ENCODE results near the gene ZNF496. TPM values are rescaled to one million over a fixed set of nuclear protein-coding genes. Genes with fewer than 3 reads are reported as not detected.
A peak's percentile ranks its signal among the peaks of the same experiment; 100 is the strongest.
"Not testable (repeated sequence)": the region's sequence is repeated elsewhere in the genome, so short reads cannot be mapped to it uniquely, and the experiment has no call there.

The ZNF496 gene
- total RNA-seq, result 13.8 and 14.8 TPM in 2 replicates

- Mint-ChIP-seq H3K27me3 (ENCODE audit: insufficient read depth) (no peaks in the 10 kb centered on the region), H3K9me3 (no peaks in the 10 kb centered on the region), H3K36me3 (ENCODE audit: low read depth) (peaks cover 8% of the 10 kb centered on the region), H3K4me3 (peak within 1 kb of the TSS; percentile 92), H3K4me1 (ENCODE audit: low read depth) (peaks cover 18% of the 10 kb centered on the region), H3K27ac (peak within 1 kb of the TSS; percentile 90)
- intact Hi-C loops (cut with micrococcal nuclease), result loop anchor here (1.0 to 10.0 kb wide), 8 partner anchors 9 to 767 kb away; partner anchors contain the start of genes AHCTF1, CNST, TFB2M and ZNF669
- DNase-seq (ENCODE audit: low spot score), result peak; percentile 32
These were observed at the start of gene ZNF496 for GRCh38 chr1:247331525-247332214. Gene ZNF496 (minus strand): TSS chr1:247331867. CDS start chr1:247329578, 2,289 bp downstream.

GRCh38 chr1:247378334-247379073 lies 46.8 kb upstream of the ZNF496 start:
- no peak overlapping the region for H3K27ac Mint-ChIP-seq
- no peaks in the 10 kb centered on the region for H3K4me1 Mint-ChIP-seq (ENCODE audit: low read depth)
- no peak for DNase-seq (ENCODE audit: low spot score)
- no peaks in the 10 kb centered on the region for H3K36me3 Mint-ChIP-seq (ENCODE audit: low read depth)
- H3K9me3 Mint-ChIP-seq, result no peaks in the 10 kb centered on the region
- H3K27me3 Mint-ChIP-seq (ENCODE audit: insufficient read depth), result peaks cover 13% of the 10 kb centered on the region
- no peak overlapping the region for H3K4me3 Mint-ChIP-seq
- intact Hi-C loops (cut with micrococcal nuclease), result no loop called here

- H3K4me1 Mint-ChIP-seq (ENCODE audit: low read depth); intact Hi-C loops (cut with micrococcal nuclease); H3K9me3 Mint-ChIP-seq; H3K4me3 Mint-ChIP-seq; DNase-seq (ENCODE audit: low spot score); H3K36me3 Mint-ChIP-seq (ENCODE audit: low read depth); H3K27ac Mint-ChIP-seq: not testable (repeated sequence)
- H3K27me3 Mint-ChIP-seq (ENCODE audit: insufficient read depth), result peaks cover 16% of the 10 kb centered on the region
These were observed 46.0 kb upstream of the ZNF496 start for GRCh38 chr1:247377656-247378055.

GRCh38 chr1:247376659-247377058 lies 45.0 kb upstream of the ZNF496 start:
- DNase-seq (ENCODE audit: low spot score), result no peak
- Mint-ChIP-seq H3K9me3 (no peaks in the 10 kb centered on the region), H3K27me3 (ENCODE audit: insufficient read depth) (peaks cover 17% of the 10 kb centered on the region), H3K36me3 (ENCODE audit: low read depth) (no peaks in the 10 kb centered on the region), H3K27ac (no peak overlapping the region), H3K4me3 (no peak overlapping the region), H3K4me1 (ENCODE audit: low read depth) (no peaks in the 10 kb centered on the region)
- intact Hi-C loops (cut with micrococcal nuclease), result no loop called here

DNA sequence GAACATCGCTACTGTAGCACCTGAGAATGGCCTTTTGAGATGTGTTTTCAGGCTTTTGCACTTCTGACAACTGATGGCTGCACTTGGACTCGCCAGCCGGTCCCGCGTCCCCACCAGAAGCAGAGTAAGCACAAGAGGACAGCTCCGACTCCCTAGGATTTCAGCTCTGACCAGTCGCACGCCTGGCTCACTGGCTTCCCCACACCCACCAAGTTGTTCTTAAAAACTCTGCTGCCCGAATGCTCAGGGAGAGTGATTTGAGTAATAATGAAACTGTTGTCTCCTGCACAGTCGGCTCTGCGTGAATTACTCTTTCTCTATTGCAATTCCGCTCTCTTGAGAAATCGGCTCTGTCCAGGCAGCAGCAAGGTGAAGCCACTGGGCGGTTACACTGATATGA lies 44.1 kb upstream of the ZNF496 start:
- H3K36me3 Mint-ChIP-seq (ENCODE audit: low read depth), result no peaks in the 10 kb centered on the region
- H3K27ac Mint-ChIP-seq, result no peak overlapping the region
- no peak for DNase-seq (ENCODE audit: low spot score)
- H3K27me3 Mint-ChIP-seq (ENCODE audit: insufficient read depth), result peaks cover 13% of the 10 kb centered on the region
- no peak overlapping the region for H3K4me3 Mint-ChIP-seq
- H3K4me1 Mint-ChIP-seq (ENCODE audit: low read depth), result no peaks in the 10 kb centered on the region
- intact Hi-C loops (cut with micrococcal nuclease), result no loop called here
- H3K9me3 Mint-ChIP-seq, result no peaks in the 10 kb centered on the region

- H3K4me1 Mint-ChIP-seq (ENCODE audit: low read depth); H3K27ac Mint-ChIP-seq; H3K36me3 Mint-ChIP-seq (ENCODE audit: low read depth); H3K4me3 Mint-ChIP-seq; H3K9me3 Mint-ChIP-seq; DNase-seq (ENCODE audit: low spot score): not testable (repeated sequence)
- intact Hi-C loops (cut with micrococcal nuclease), result loop anchor here (5.0 kb wide), 1 partner anchor 203 kb away; no protein-coding TSS in a partner anchor
- H3K27me3 Mint-ChIP-seq (ENCODE audit: insufficient read depth), result peaks cover 13% of the 10 kb centered on the region
These were observed 43.1 kb upstream of the ZNF496 start for GRCh38 chr1:247374651-247375334.

GRCh38 chr1:247373721-247374141 lies 42.1 kb upstream of the ZNF496 start:
- H3K4me1 Mint-ChIP-seq (ENCODE audit: low read depth), result no peaks in the 10 kb centered on the region
- no peaks in the 10 kb centered on the region for H3K36me3 Mint-ChIP-seq (ENCODE audit: low read depth)
- peak overlapping the region; percentile 35 for H3K4me3 Mint-ChIP-seq
- H3K9me3 Mint-ChIP-seq, result no peaks in the 10 kb centered on the region
- H3K27ac Mint-ChIP-seq, result no peak overlapping the region
- peaks cover 16% of the 10 kb centered on the region for H3K27me3 Mint-ChIP-seq (ENCODE audit: insufficient read depth)
- DNase-seq (ENCODE audit: low spot score), result peak; percentile 19
- intact Hi-C loops (cut with micrococcal nuclease), result loop anchor here (2.0 to 5.0 kb wide), 2 partner anchors 17 to 204 kb away; no protein-coding TSS in a partner anchor

DNA sequence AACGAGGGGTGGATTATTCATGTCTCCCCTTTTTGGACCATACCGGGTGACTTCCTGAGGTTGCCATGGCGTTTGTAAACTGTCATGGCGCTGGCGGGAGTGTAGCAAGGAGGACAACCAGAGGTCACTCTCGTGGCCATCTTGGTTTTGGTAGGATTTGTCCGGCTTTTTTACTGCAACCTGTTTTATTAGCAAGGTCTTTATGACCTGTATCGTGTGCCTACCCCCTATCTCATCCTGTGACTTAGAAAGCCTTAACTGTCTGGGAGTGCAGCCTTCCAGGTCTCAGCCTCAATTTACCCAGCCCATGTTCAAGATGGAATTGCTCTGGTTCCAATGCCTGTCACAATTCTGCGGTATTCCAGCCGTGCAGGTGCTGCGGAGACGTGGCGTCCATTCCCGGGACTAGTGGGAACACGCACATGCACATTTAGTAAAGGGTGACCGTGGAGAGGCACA lies 40.2 kb upstream of the ZNF496 start:
- H3K27me3 Mint-ChIP-seq (ENCODE audit: insufficient read depth), result peaks cover 19% of the 10 kb centered on the region
- H3K9me3 Mint-ChIP-seq, result no peaks in the 10 kb centered on the region
- H3K4me1 Mint-ChIP-seq (ENCODE audit: low read depth), result no peaks in the 10 kb centered on the region
- H3K4me3 Mint-ChIP-seq, result no peak overlapping the region
- intact Hi-C loops (cut with micrococcal nuclease), result loop anchor here (1.0 to 5.0 kb wide), 3 partner anchors 19 to 205 kb away; no protein-coding TSS in a partner anchor
- H3K36me3 Mint-ChIP-seq (ENCODE audit: low read depth), result no peaks in the 10 kb centered on the region
- no peak overlapping the region for H3K27ac Mint-ChIP-seq
- no peak for DNase-seq (ENCODE audit: low spot score)

DNA sequence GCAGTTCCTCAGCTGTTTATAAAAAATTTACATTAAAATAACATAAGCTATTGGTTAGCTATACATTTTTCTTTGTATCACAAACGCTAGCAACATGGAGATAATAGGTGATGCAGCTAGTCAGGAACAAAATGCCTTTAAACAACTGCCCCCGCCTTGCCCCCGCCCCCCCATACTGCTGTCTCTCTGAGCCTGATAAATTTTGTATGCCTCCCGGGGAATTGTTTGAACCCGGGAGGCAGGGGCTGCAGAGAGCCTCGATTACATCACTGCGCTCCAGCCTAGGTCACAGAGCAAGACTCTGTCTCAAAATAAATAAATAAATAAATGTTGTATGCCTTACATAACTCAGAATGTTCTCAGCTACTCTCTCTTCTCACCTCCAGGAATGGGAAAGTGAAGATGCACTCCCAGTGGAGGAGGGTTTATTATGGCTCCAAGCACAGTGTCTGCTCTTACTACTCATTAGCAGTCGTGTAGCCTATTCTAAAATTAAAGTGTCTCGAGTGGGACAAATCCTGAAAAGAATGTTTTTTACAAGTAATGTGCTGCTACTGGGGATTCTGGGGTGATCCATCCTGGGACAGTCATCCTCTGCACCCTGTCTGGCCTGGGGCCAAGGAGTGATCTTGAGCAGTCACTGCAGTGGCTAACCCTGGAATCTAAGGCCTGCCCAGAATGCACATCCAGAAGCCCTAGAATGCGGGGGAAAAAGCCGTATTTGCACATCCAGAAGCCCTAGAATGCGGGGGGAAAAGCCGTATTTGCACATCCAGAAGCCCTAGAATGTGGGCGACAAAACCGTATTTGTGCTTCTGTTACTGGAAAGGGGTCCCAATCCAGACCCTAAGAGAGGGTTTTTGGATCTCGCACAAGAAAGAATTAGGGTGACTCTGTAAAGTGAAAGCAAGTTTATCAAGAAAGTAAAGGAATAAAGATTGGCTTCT lies 39.4 kb upstream of the ZNF496 start:
- Mint-ChIP-seq H3K4me3 (no peak overlapping the region), H3K27me3 (ENCODE audit: insufficient read depth) (peaks cover 19% of the 10 kb centered on the region), H3K27ac (no peak overlapping the region), H3K36me3 (ENCODE audit: low read depth) (no peaks in the 10 kb centered on the region), H3K4me1 (ENCODE audit: low read depth) (no peaks in the 10 kb centered on the region), H3K9me3 (no peaks in the 10 kb centered on the region)
- intact Hi-C loops (cut with micrococcal nuclease), result loop anchor here (5.0 kb wide), 1 partner anchor 206 kb away; no protein-coding TSS in a partner anchor
- no peak for DNase-seq (ENCODE audit: low spot score)

DNA sequence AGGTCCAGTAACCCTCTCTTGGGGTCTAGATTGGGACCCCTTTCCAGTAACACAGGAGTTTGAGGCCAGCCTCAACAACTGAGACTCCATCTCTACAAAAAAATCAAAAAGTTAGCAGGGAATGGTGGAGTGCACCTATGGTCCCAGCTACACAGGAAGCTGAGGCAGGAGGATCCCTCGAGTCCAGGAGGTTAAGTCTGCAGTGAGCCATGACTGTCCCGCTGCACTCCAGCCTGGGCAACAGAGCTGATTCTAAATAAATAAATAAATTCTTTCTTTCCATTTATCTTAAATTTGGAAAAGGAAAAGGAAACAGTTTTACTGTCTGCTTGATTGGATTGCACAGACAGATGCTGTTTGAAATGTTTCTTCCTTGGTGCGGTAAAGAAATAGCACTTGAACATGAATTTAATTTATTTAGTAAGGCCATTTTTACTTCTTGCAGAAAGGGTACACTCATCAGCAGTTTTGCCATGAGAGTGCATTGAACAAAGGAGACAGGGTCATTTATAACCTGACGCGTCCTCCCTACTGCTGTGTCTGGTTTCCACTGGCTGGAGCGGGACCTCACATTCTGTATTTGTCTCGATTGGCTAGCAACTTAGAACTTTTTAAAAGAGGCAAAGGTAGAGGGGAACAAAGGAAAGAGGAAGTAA lies 37.0 kb upstream of the ZNF496 start:
- DNase-seq (ENCODE audit: low spot score), result no peak
- Mint-ChIP-seq H3K9me3 (peaks cover 8% of the 10 kb centered on the region), H3K4me3 (no peak overlapping the region), H3K36me3 (ENCODE audit: low read depth) (no peaks in the 10 kb centered on the region), H3K27ac (no peak overlapping the region), H3K27me3 (ENCODE audit: insufficient read depth) (peaks cover 9% of the 10 kb centered on the region), H3K4me1 (ENCODE audit: low read depth) (no peaks in the 10 kb centered on the region)
- intact Hi-C loops (cut with micrococcal nuclease), result no loop called here

DNA sequence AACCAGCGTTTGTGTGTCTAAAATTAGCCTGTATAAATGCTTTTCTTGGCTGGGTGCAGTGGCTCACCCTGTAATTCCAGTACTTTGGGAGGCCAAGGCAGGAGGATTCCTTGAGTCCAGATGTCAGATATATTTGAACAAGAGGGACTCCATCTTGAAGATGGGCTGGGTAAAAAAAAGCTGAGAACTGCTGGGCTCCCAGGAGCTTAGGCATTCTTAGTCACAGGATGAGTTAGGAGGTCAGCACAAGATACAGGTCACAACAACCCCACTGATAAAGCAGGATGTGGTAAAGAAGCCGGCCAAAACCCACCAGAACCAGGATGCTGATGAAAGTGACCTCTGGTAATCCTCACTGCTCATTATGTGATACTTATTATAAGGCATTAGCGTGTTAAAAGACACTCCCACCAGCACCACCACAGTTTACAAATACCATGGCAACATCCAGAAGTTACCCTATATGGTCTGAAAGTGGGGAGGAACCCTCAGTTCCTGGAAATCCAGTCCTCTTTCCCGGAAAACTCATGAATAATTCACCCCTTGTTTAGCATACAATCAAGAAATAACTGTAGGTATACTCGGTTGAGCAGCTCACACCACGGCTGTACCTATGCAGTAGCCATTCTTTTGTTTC lies 36.2 kb upstream of the ZNF496 start:
- H3K9me3 Mint-ChIP-seq, result peaks cover 8% of the 10 kb centered on the region
- H3K27ac Mint-ChIP-seq, result no peak overlapping the region
- intact Hi-C loops (cut with micrococcal nuclease), result no loop called here
- H3K4me3 Mint-ChIP-seq, result no peak overlapping the region
- no peaks in the 10 kb centered on the region for H3K36me3 Mint-ChIP-seq (ENCODE audit: low read depth)
- no peak for DNase-seq (ENCODE audit: low spot score)
- peaks cover 12% of the 10 kb centered on the region for H3K27me3 Mint-ChIP-seq (ENCODE audit: insufficient read depth)
- H3K4me1 Mint-ChIP-seq (ENCODE audit: low read depth), result no peaks in the 10 kb centered on the region

All from activated T-helper 1 cell treated with anti-CD3 and anti-CD28 coated beads, Interleukin-12 subunit alpha, Interleukin-12 subunit beta, Interleukin-2, Interleukin-4 antibody, amounts not matched to agents 30 ng/mL and 10 ng/mL and 1 ng/mL, durations not matched to agents 14 hours and 24 hours and 36 hours (primary cell).